Neutrophil (primary cell): ENCODE measurements around the gene PODN.

Source experiments
- H3K27ac ChIP-seq: fragments of 200-600 bp; sonication (generic); 2 replicates; pipeline ENCODE4 v1.5.1; 2016; ENCODE audit warnings: mild to moderate bottlenecking, moderate library complexity
- H3K27me3 ChIP-seq: fragments of 200-600 bp; sonication (generic); 2 replicates; pipeline ENCODE4 v1.6.0; 2016; ENCODE audit warnings: mild to moderate bottlenecking
- H3K36me3 ChIP-seq: fragments of 200-600 bp; sonication (generic); 2 replicates; pipeline ENCODE4 v1.5.1; 2017
- H3K4me1 ChIP-seq, 2 experiments: fragments of 200-600 bp in 1 of 2; sonication (generic) in 1 of 2; 1 replicate in 1 of 2; 2 replicates in 1 of 2; pipeline versions ENCODE4 v1.5.1 to v1.6.1; 2013 to 2016; ENCODE audit warnings: low read depth in 1 of 2, low read length in 1 of 2, mild to moderate bottlenecking in 1 of 2, moderate library complexity in 1 of 2; ENCODE audit not compliant: control insufficient read depth in 1 of 2, insufficient read depth in 1 of 2
- H3K4me3 ChIP-seq, 2 experiments: fragments of 200-600 bp in 1 of 2; sonication (generic) in 1 of 2; 1 replicate in 1 of 2; 2 replicates in 1 of 2; pipeline ENCODE4 v1.5.1; 2013 to 2016; ENCODE audit warnings: low read depth in 1 of 2, low read length in 1 of 2, mild to moderate bottlenecking in 1 of 2, moderate library complexity in 1 of 2
- H3K9me3 ChIP-seq: fragments of 200-600 bp; sonication (generic); 2 replicates; pipeline ENCODE4 v1.5.1; 2016
- TF ChIP-seq, protein P1 (sequence below): fragments of 200-600 bp; sonication (generic); IDR thresholded peaks from 2 replicates; pipeline ENCODE4 v1.5.1; 2016; ENCODE audit warnings: antibody characterized with exemption

The PODN gene

DNA sequence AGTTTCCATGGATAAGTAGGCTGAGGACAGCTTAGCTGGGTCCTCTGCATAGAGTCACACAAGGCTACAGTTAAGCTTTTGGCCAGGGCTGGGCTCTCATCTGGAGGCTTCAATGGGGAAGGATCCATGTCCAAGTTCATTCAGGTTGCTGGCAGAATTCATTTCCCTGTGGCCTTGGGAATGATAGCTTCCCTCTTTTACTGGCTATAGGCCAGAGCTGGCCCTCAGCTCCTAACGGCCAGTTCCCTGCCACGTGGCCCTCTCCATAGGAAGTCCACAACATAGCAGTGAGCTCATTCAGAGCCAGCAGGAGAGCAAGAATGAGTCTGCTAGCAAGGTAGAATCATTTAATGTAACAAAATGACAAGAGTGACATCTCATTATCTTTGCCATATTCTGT lies 15.1 kb upstream of the PODN start:
- Histone ChIP-seq H3K27me3 (no peaks in the 10 kb centered on the region), H3K4me3 (no peak overlapping the region), H3K4me1 (no peaks in the 10 kb centered on the region), H3K27ac (no peak overlapping the region), H3K9me3 (no peaks in the 10 kb centered on the region), H3K36me3 (peaks cover 62% of the 10 kb centered on the region)
- TF ChIP-seq, protein P1, sequence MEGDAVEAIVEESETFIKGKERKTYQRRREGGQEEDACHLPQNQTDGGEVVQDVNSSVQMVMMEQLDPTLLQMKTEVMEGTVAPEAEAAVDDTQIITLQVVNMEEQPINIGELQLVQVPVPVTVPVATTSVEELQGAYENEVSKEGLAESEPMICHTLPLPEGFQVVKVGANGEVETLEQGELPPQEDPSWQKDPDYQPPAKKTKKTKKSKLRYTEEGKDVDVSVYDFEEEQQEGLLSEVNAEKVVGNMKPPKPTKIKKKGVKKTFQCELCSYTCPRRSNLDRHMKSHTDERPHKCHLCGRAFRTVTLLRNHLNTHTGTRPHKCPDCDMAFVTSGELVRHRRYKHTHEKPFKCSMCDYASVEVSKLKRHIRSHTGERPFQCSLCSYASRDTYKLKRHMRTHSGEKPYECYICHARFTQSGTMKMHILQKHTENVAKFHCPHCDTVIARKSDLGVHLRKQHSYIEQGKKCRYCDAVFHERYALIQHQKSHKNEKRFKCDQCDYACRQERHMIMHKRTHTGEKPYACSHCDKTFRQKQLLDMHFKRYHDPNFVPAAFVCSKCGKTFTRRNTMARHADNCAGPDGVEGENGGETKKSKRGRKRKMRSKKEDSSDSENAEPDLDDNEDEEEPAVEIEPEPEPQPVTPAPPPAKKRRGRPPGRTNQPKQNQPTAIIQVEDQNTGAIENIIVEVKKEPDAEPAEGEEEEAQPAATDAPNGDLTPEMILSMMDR: no peak

DNA sequence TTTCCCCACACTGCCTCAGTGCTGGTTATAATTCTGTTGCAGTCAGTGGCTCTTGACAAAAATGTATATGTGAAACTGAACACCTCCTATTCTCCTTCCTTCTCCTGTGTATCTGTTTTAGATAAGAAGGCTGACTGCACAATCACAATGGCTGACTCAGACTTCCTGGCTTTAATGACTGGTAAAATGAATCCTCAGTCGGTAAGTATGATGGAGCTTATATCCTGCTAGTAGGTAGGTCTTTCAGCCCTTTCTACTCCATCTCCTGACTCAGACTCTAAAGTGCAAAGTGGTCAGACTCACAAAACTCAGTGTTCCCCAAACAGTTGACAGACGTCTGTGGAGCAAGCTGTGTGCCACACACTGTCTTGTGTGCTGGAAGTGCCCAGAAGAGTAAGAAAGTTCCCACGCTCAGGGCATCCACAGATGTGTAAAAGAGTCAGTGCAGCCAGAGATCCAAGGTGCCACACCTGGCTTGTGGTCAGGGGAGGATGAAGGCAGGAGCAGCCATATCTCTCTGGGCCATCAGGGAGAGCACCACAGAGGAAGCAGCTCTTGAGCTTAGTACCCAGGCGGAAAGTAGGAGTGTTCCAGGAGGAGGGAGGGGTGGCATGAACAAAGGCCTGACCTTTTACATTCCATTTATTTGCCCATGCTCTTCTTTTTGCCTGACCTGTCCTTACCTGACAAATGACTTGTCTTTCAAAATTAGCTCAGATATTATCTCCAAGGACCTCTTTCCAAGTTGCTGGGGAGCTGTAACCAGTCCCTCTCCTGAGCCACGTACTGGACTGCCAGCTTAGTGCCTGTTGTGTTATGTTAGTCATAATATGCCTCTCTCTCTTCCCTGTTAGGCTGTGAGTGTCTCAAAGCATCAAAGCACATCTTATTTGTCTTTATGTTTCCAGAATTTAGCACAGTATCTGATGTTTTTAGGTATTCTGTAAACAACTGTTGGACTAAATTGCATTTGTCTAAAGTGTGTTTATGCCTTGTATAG lies 14.0 kb upstream of the PODN start:
- Histone ChIP-seq H3K36me3 (peaks cover 65% of the 10 kb centered on the region), H3K27ac (no peak overlapping the region)

DNA sequence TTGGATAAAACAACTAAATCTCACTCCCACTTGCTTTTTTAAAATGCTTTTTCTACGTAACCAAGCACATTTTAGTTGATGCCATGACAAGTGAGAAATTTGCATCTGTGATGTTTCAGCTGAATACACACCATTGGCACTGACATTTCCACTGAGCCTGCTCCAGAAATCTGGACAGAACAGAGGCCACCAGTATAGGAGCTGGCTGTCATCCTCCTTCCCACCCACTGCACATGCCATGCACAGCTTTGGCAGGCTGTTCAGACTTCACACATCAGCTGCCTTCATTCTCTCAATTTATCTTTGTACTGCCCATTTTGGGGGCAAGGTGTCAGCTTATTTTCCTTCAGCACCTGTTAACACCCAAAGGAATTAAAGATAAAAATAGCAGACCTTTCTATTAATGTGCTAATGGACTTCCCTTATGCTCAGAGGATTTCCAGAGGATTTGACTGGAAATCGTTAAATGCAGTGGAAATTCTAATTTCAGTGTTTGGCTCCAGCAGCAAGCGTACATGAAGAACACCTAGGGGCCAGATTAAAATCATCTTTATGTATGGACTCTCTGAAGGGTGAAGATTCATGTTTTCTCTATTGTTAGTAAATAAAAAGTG lies 12.9 kb upstream of the PODN start:
- Histone ChIP-seq H3K36me3 (peaks cover 71% of the 10 kb centered on the region), H3K27ac (no peak overlapping the region), H3K4me1 (no peaks in the 10 kb centered on the region), H3K27me3 (no peaks in the 10 kb centered on the region), H3K4me3 (no peak overlapping the region), H3K9me3 (no peaks in the 10 kb centered on the region)
- TF ChIP-seq, protein P1: no peak

More for the DNA sequence above, 14.0 kb upstream of the PODN start:
- no peaks in the 10 kb centered on the region for H3K4me1 ChIP-seq
- H3K9me3 ChIP-seq: no peaks in the 10 kb centered on the region
- H3K4me3 ChIP-seq: no peak overlapping the region
- no peaks in the 10 kb centered on the region for H3K27me3 ChIP-seq
- TF ChIP-seq, protein P1: no peak

DNA sequence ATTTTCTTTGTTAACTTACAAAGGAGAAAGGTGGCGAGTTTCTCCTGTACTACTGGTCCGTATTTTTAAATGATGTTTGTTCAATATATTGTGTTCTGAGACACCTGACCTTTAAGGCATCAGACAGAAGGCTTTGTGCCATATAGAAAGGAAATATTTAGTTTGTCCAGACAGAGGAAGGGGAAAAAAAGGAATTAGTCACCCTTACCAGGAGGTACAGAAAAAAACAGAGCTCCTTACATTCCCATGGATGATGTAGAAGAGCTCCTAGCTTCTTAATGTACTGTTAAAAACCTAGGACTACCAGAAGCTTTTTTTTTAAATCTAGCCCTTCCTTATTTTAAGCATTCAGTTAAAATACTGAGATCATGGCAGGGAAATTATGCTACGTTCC lies 12.4 kb upstream of the PODN start:
- TF ChIP-seq, protein P1: no peak
- Histone ChIP-seq H3K4me3 (no peak overlapping the region), H3K36me3 (peaks cover 70% of the 10 kb centered on the region), H3K27me3 (no peaks in the 10 kb centered on the region), H3K4me1 (no peaks in the 10 kb centered on the region), H3K9me3 (no peaks in the 10 kb centered on the region), H3K27ac (no peak overlapping the region)

DNA sequence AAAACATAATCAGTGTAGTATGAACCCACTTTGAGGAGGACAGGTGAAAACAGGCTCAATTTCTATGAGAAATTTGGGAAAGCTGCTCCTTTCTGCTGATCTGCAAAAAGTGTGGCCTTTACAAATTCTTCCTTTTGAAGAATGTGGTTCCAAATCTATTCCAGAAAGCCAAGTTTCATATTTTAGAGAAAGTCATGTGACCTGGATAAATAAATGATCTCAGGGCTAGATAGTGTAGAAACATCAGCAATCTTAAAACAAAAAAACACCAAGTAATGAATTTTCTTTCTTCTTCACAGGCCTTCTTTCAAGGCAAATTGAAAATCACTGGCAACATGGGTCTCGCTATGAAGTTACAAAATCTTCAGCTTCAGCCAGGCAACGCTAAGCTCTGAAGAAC lies 11.7 kb upstream of the PODN start:
- Histone ChIP-seq H3K27me3 (no peaks in the 10 kb centered on the region), H3K4me3 (no peak overlapping the region), H3K4me1 (no peaks in the 10 kb centered on the region), H3K9me3 (no peaks in the 10 kb centered on the region), H3K27ac (no peak overlapping the region), H3K36me3 (peaks cover 70% of the 10 kb centered on the region)
- TF ChIP-seq, protein P1: no peak
